Keratinocyte (primary cell): ENCODE measurements around the gene CPEB4. TPM values are rescaled to one million over a fixed set of nuclear protein-coding genes. Genes with fewer than 3 reads are reported as not detected.

Experiments used
- DNase-seq: peaks from one replicate; pipeline ENCODE4 v3.0.0-alpha.2; 2011; ENCODE audit warnings: low read depth, missing footprints, low spot score
- FAIRE-seq: peaks from 2 replicates; lab custom pipeline; 2011; peaks lifted over from hg19 to GRCh38; lab: Jason Lieb, UNC
- H2AFZ ChIP-seq: 2 replicates; pipeline ENCODE4 v1.6.0; 2012; ENCODE audit warnings: low read length, control low read depth, inconsistent platforms; ENCODE audit not compliant: control insufficient read depth
- H3K27ac ChIP-seq: 2 replicates; pipeline ENCODE4 v1.5.1; 2011; ENCODE audit warnings: low read length; ENCODE audit not compliant: control insufficient read depth, insufficient read depth
- H3K27me3 ChIP-seq: 3 replicates; pipeline ENCODE4 v1.6.0; 2011; ENCODE audit warnings: low read length; ENCODE audit not compliant: control insufficient read depth, insufficient read depth; ENCODE audit errors: extremely low read depth
- H3K36me3 ChIP-seq, 2 experiments: 2 replicates in 1 of 2; 3 replicates in 1 of 2; pipeline ENCODE4 v1.5.1; 2011; ENCODE audit warnings: low read length in 2 of 2, mild to moderate bottlenecking in 1 of 2; ENCODE audit not compliant: control insufficient read depth in 2 of 2, insufficient read depth in 2 of 2; ENCODE audit errors: extremely low read depth in 1 of 2
- H3K4me1 ChIP-seq: 3 replicates; pipeline ENCODE4 v1.5.1; 2011; ENCODE audit warnings: low read length; ENCODE audit not compliant: control insufficient read depth, insufficient read depth; ENCODE audit errors: extremely low read depth
- H3K4me2 ChIP-seq: 3 replicates; pipeline ENCODE4 v1.6.0; 2011; ENCODE audit warnings: low read depth, low read length; ENCODE audit not compliant: control insufficient read depth, insufficient read depth; ENCODE audit errors: extremely low read depth
- H3K4me3 ChIP-seq, 3 experiments: fragments of 200-600 bp in 1 of 3; sonication (generic) in 1 of 3; 2 replicates in 2 of 3; 3 replicates in 1 of 3; pipeline ENCODE4 v1.5.1; 2011 to 2016; ENCODE audit warnings: low read length in 3 of 3, mild to moderate bottlenecking in 3 of 3, control low read depth in 2 of 3, inconsistent platforms in 1 of 3, low read depth in 1 of 3, mixed read lengths in 1 of 3, mixed run types in 1 of 3, moderate library complexity in 1 of 3; ENCODE audit not compliant: control insufficient read depth in 2 of 3, insufficient read depth in 2 of 3; ENCODE audit errors: extremely low read depth in 1 of 3
- H3K79me2 ChIP-seq: 2 replicates; pipeline ENCODE4 v1.6.0; 2012; ENCODE audit warnings: low read length; ENCODE audit not compliant: control insufficient read depth, insufficient read depth
- H3K9ac ChIP-seq: 3 replicates; pipeline ENCODE4 v1.6.0; 2011; ENCODE audit warnings: low read length; ENCODE audit not compliant: control insufficient read depth, insufficient read depth; ENCODE audit errors: extremely low read depth
- H3K9me1 ChIP-seq: 3 replicates; pipeline ENCODE4 v1.6.0; 2011; ENCODE audit warnings: low read length; ENCODE audit not compliant: control insufficient read depth, insufficient read depth; ENCODE audit errors: extremely low read depth
- H3K9me3 ChIP-seq: 2 replicates; pipeline ENCODE4 v1.5.1; 2012; ENCODE audit warnings: low read depth, low read length; ENCODE audit not compliant: control insufficient read depth
- H4K20me1 ChIP-seq: 3 replicates; pipeline ENCODE4 v1.6.0; 2011; ENCODE audit warnings: low read length; ENCODE audit not compliant: control insufficient read depth, insufficient read depth; ENCODE audit errors: extremely low read depth
- CTCF ChIP-seq, 3 experiments: IDR thresholded peaks in 1 of 3; conservative IDR thresholded peaks in 1 of 3; optimal IDR thresholded peaks in 1 of 3; 2 replicates in 2 of 3; 3 replicates in 1 of 3; pipeline versions ENCODE3 to v1.5.1; 2011; ENCODE audit warnings: low read length in 3 of 3, mild to moderate bottlenecking in 3 of 3, moderate library complexity in 2 of 3, control low read depth in 1 of 3, inconsistent platforms in 1 of 3; ENCODE audit not compliant: insufficient read depth in 2 of 3; ENCODE audit errors: extremely low read depth in 1 of 3
- EZH2 ChIP-seq: IDR thresholded peaks from one replicate; pipeline ENCODE4 v1.6.1; 2012; ENCODE audit warnings: inconsistent platforms, mild to moderate bottlenecking, low read length, moderate library complexity
- dilution Hi-C: fragments of 300-500 bp; cut with MboI; formaldehyde crosslinking; loops from one replicate; pipeline ENCODE4 v1.7.0; 2020; ENCODE audit warnings: low sequenced_read_pairs; ENCODE audit not compliant: extremely low pct_ligation_motif_present
- polyA plus RNA-seq, 5 experiments: library from polyadenylated mRNA; depleted of rRNA in 3 of 5; stranded (reverse) in 3 of 5; stranded (forward) in 1 of 5; unstranded in 1 of 5; fragments of >200 nt; gene quantifications; 1 replicate in 1 of 5; 2 replicates in 3 of 5; 3 replicates in 1 of 5; pipeline versions ENCODE4 v1.2.1 to v1.2.3, GENCODE V29; 2011 to 2012; ENCODE audit warnings: missing spikeins in 2 of 5, low read depth in 1 of 5, low replicate concordance in 1 of 5

Gene CPEB4
- polyA plus RNA-seq, 1 donor (not counting 4 experiments of a cell fraction or from before 2014, with no cell fraction given), result 13.8 TPM

- no peaks in the 10 kb centered on the region for H3K36me3 ChIP-seq
- no peaks in the 10 kb centered on the region for H3K79me2 ChIP-seq
- H3K4me3 ChIP-seq, result no peak overlapping the region
- H3K9me3 ChIP-seq, result peaks cover 2% of the 10 kb centered on the region
- no peak for TF ChIP-seq EZH2
- TF ChIP-seq CTCF (optimal IDR thresholded peaks at IDR 0.05 in 1 of 3, IDR thresholded peaks at IDR 0.05 in 1 of 3, conservative IDR thresholded peaks at IDR 0.05 in 1 of 3; ENCODE audit: extremely low read depth in 1 of 3, insufficient read depth in 2 of 3, low read length in 3 of 3), result no peak
- no peaks in the 10 kb centered on the region for H3K27me3 ChIP-seq
- dilution Hi-C loops, result no loop called here
- no peak for FAIRE-seq
- no peak overlapping the region for H2AFZ ChIP-seq
- H3K9ac ChIP-seq, result no peak overlapping the region
- H3K4me1 ChIP-seq, result peaks cover 34% of the 10 kb centered on the region
- DNase-seq, result no peak
- H3K27ac ChIP-seq, result no peak overlapping the region
- H3K9me1 ChIP-seq, result no peaks in the 10 kb centered on the region
- no peaks in the 10 kb centered on the region for H4K20me1 ChIP-seq
- H3K4me2 ChIP-seq, result no peak overlapping the region
Observed at GRCh38 chr5:173884402-173885053, 3.6 kb upstream of the CPEB4 start.

- TF ChIP-seq EZH2, result no peak
- TF ChIP-seq CTCF (optimal IDR thresholded peaks at IDR 0.05 in 1 of 3, IDR thresholded peaks at IDR 0.05 in 1 of 3, conservative IDR thresholded peaks at IDR 0.05 in 1 of 3; ENCODE audit: extremely low read depth in 1 of 3, insufficient read depth in 2 of 3, low read length in 3 of 3), result no peak
- Histone ChIP-seq H3K27ac (no peak overlapping the region), H3K9me3 (peaks cover 2% of the 10 kb centered on the region), H4K20me1 (no peaks in the 10 kb centered on the region), H3K36me3 (no peaks in the 10 kb centered on the region), H2AFZ (no peak overlapping the region), H3K9ac (no peak overlapping the region), H3K79me2 (no peaks in the 10 kb centered on the region), H3K4me2 (no peak overlapping the region), H3K4me1 (peaks cover 34% of the 10 kb centered on the region), H3K4me3 (no peak overlapping the region), H3K9me1 (no peaks in the 10 kb centered on the region), H3K27me3 (no peaks in the 10 kb centered on the region)
- DNase-seq (no peak), FAIRE-seq (no peak)
- dilution Hi-C loops, result no loop called here
Observed at GRCh38 chr5:173885054-173885443, 3.1 kb upstream of the CPEB4 start.
